NCI-H2029 treated with DMSO at 0.1 percent for 48 hours (cell line): Measurements from ENCODE around the gene CTXND2.
"Not testable (repeated sequence)": the region's sequence is repeated elsewhere in the genome, so short reads cannot be mapped to it uniquely, and the experiment has no call there.

Source experiments
- DNase-seq: peaks from one replicate; lab custom pipeline; 2025; lab: John Stamatoyannopoulos, UW

CTXND2 gene

GRCh38 chr1:150890033-150890416 lies 3.1 kb downstream of the CTXND2 start:
- DNase-seq = no peak

- no peak for DNase-seq
These were observed 6.5 kb downstream of the CTXND2 start for GRCh38 chr1:150893336-150893913.

GRCh38 chr1:150895618-150896017 lies 8.7 kb downstream of the CTXND2 start:
- no peak for DNase-seq

- DNase-seq = not testable (repeated sequence)
These were observed 12.9 kb downstream of the CTXND2 start for GRCh38 chr1:150899795-150900194.

GRCh38 chr1:150902346-150902745 lies 15.4 kb downstream of the CTXND2 start:
- no peak for DNase-seq

- DNase-seq = no peak
These were observed 15.8 kb downstream of the CTXND2 start for GRCh38 chr1:150902751-150903150.

GRCh38 chr1:150905301-150905700 lies 18.4 kb downstream of the CTXND2 start:
- no peak for DNase-seq

GRCh38 chr1:150906329-150906728 lies 19.4 kb downstream of the CTXND2 start:
- DNase-seq = no peak

GRCh38 chr1:150906813-150907212 lies 19.9 kb downstream of the CTXND2 start:
- DNase-seq = no peak

GRCh38 chr1:150909585-150910180 lies 22.7 kb downstream of the CTXND2 start:
- DNase-seq = no peak

GRCh38 chr1:150912623-150913022 lies 25.7 kb downstream of the CTXND2 start:
- no peak for DNase-seq

- no peak for DNase-seq
These were observed 30.5 kb downstream of the CTXND2 start for GRCh38 chr1:150917387-150917786.

GRCh38 chr1:150922519-150922975 lies 35.6 kb downstream of the CTXND2 start:
- peak; percentile 64 for DNase-seq

- no peak for DNase-seq
These were observed 38.1 kb downstream of the CTXND2 start for GRCh38 chr1:150925080-150925479.

- DNase-seq = peak; percentile 95
These were observed 39.3 kb downstream of the CTXND2 start, which contains the start of gene SETDB1 for GRCh38 chr1:150926097-150926741. TSS of gene SETDB1 (plus strand) at chr1:150926363. CDS start at chr1:150927715, 1,352 bp downstream.

GRCh38 chr1:150927624-150928023 lies 40.7 kb downstream of the CTXND2 start:
- no peak for DNase-seq

- no peak for DNase-seq
These were observed 41.4 kb downstream of the CTXND2 start for GRCh38 chr1:150928286-150928685.

- DNase-seq = not testable (repeated sequence)
These were observed 41.8 kb downstream of the CTXND2 start for GRCh38 chr1:150928775-150929174.

- DNase-seq = no peak
These were observed 44.8 kb downstream of the CTXND2 start for GRCh38 chr1:150931773-150932172.

GRCh38 chr1:150944856-150945255 lies 57.9 kb downstream of the CTXND2 start:
- DNase-seq = no peak

GRCh38 chr1:150954708-150955107 lies 67.8 kb downstream of the CTXND2 start:
- no peak for DNase-seq

- no peak for DNase-seq
These were observed 68.3 kb downstream of the CTXND2 start for GRCh38 chr1:150955280-150955679.

GRCh38 chr1:150957666-150958065 lies 70.7 kb downstream of the CTXND2 start:
- no peak for DNase-seq
